HG02938 (cell line): ENCODE data around the gene CELF3.

Experiments used
- ATAC-seq: cut with Tn5 transposase; IDR thresholded peaks from one replicate; pipeline ENCODE4 v1.9.1; 2021; ENCODE audit warnings: mild to moderate bottlenecking, moderate library complexity; ENCODE audit not compliant: unreplicated experiment

CELF3 gene

GRCh38 chr1:151720974-151721787, 4.6 kb upstream of the CELF3 start, which contains the start of gene RIIAD1:
RIIAD1 (plus strand) TSS chr1:151721522; CDS start chr1:151721537, 15 bp downstream.
- ATAC-seq = peak; percentile 51

- no peak for ATAC-seq
These were observed 4.0 kb upstream of the CELF3 start for GRCh38 chr1:151720554-151720953.

GRCh38 chr1:151720125-151720524, 3.5 kb upstream of the CELF3 start:
- no peak for ATAC-seq

- no peak for ATAC-seq
These were observed 2.1 kb upstream of the CELF3 start for GRCh38 chr1:151718666-151719065.

- no peak for ATAC-seq
These were observed 1.4 kb upstream of the CELF3 start for GRCh38 chr1:151718011-151718431.

GRCh38 chr1:151716405-151716762, 219 bp downstream of the CELF3 start:
- ATAC-seq = no peak

GRCh38 chr1:151715726-151716404, 738 bp downstream of the CELF3 start:
- no peak for ATAC-seq

GRCh38 chr1:151714820-151715725, 1.5 kb downstream of the CELF3 start:
- no peak for ATAC-seq

GRCh38 chr1:151713874-151714273, 2.7 kb downstream of the CELF3 start:
- ATAC-seq = no peak

- ATAC-seq = no peak
These were observed 3.6 kb downstream of the CELF3 start for GRCh38 chr1:151713044-151713443.

GRCh38 chr1:151711951-151712350, 4.7 kb downstream of the CELF3 start:
- no peak for ATAC-seq

GRCh38 chr1:151711044-151711800, 5.4 kb downstream of the CELF3 start:
- ATAC-seq = no peak

- no peak for ATAC-seq
These were observed 6.3 kb downstream of the CELF3 start for GRCh38 chr1:151710187-151710840.

- no peak for ATAC-seq
These were observed 7.7 kb downstream of the CELF3 start for GRCh38 chr1:151708891-151709290.

- ATAC-seq = no peak
These were observed 9.0 kb downstream of the CELF3 start for GRCh38 chr1:151707541-151708065.

- ATAC-seq = no peak
These were observed 9.9 kb downstream of the CELF3 start for GRCh38 chr1:151706464-151707415.

GRCh38 chr1:151705753-151706463, 10.7 kb downstream of the CELF3 start:
- ATAC-seq = no peak

GRCh38 chr1:151705146-151705545, 11.5 kb downstream of the CELF3 start:
- ATAC-seq = no peak
